PC-9 (cell line): ENCODE results near the gene RLN3. TPM values are rescaled to one million over a fixed set of nuclear protein-coding genes. Genes with fewer than 3 reads are reported as not detected.

Experiments used
- BruUV-seq: library from RNA; stranded (reverse); fragments of 400-500 nt; replicated peaks from 2 replicates; lab custom pipeline; 2021; lab: Mats Ljungman, UMichigan
- CTCF ChIA-PET: fragments of 300-600 bp; sonication (Branson Sonifier 250); formaldehyde crosslinking; loops from one replicate; lab custom pipeline; 2022; ENCODE audit warnings: antibody characterized with exemption; lab: Charles Lee
- POLR2A ChIA-PET: fragments of 300-600 bp; sonication (Branson Sonifier 250); formaldehyde crosslinking; loops from one replicate; lab custom pipeline; 2022; ENCODE audit warnings: antibody characterized with exemption; ENCODE audit not compliant: unreplicated experiment; lab: Charles Lee
- DNase-seq, 2 experiments: peaks; one replicate each; pipeline versions ENCODE4 v3.0.0 to v3.0.0-alpha.2; 2015 to 2022; ENCODE audit warnings: mixed read lengths in 1 of 2
- H2AFZ ChIP-seq: fragments of 200-600 bp; sonication (generic); 2 replicates; pipeline ENCODE4 v1.8.1; 2017; ENCODE audit warnings: antibody characterized with exemption
- H3F3A ChIP-seq: fragments of 200-600 bp; sonication (generic); 2 replicates; pipeline ENCODE4 v1.8.1; 2017; ENCODE audit warnings: antibody characterized with exemption, mild to moderate bottlenecking, low read depth; ENCODE audit not compliant: insufficient read depth
- H3K27ac ChIP-seq: fragments of 200-600 bp; sonication (generic); 2 replicates; pipeline ENCODE4 v1.6.1; 2016; ENCODE audit warnings: mixed run types
- H3K27me3 ChIP-seq: fragments of 200-600 bp; sonication (generic); 2 replicates; pipeline ENCODE4 v1.6.1; 2016; ENCODE audit warnings: low read depth, mixed run types; ENCODE audit not compliant: insufficient read depth
- H3K36me3 ChIP-seq: fragments of 200-600 bp; sonication (generic); 2 replicates; pipeline ENCODE4 v1.6.1; 2016; ENCODE audit warnings: low read depth, mixed run types
- H3K4me1 ChIP-seq: fragments of 200-600 bp; sonication (generic); replicated peaks from 2 replicates; pipeline ENCODE4 v1.6.1; 2016; ENCODE audit warnings: mixed run types; ENCODE audit not compliant: insufficient read depth
- H3K4me2 ChIP-seq: fragments of 200-600 bp; sonication (generic); 2 replicates; pipeline ENCODE4 v1.6.1; 2017; ENCODE audit warnings: mixed run types
- H3K4me3 ChIP-seq: fragments of 200-600 bp; sonication (generic); 2 replicates; pipeline ENCODE4 v1.6.1; 2016; ENCODE audit warnings: mixed run types
- H3K79me2 ChIP-seq: fragments of 200-600 bp; sonication (generic); 2 replicates; pipeline ENCODE4 v1.6.1; 2017; ENCODE audit warnings: low read depth, mixed run types
- H3K9me2 ChIP-seq: fragments of 200-600 bp; sonication (generic); 2 replicates; pipeline ENCODE4 v1.8.1; 2017; ENCODE audit warnings: mild to moderate bottlenecking; ENCODE audit not compliant: insufficient read depth
- H3K9me3 ChIP-seq: fragments of 200-600 bp; sonication (generic); 2 replicates; pipeline ENCODE4 v1.8.1; 2016; ENCODE audit warnings: low read depth; ENCODE audit not compliant: insufficient read depth
- H4K20me1 ChIP-seq: fragments of 200-600 bp; sonication (generic); 2 replicates; pipeline ENCODE4 v1.8.1; 2017; ENCODE audit not compliant: insufficient read depth
- CTCF ChIP-seq: fragments of 200-600 bp; sonication (generic); conservative IDR thresholded peaks from 2 replicates; pipeline ENCODE4 v1.6.1; 2017; ENCODE audit warnings: mixed run types, antibody characterized with exemption, mild to moderate bottlenecking, moderate library complexity
- EZH2 ChIP-seq: fragments of 200-600 bp; sonication (generic); IDR thresholded peaks from 2 replicates; pipeline ENCODE4 v1.8.0; 2017; ENCODE audit warnings: antibody characterized with exemption, low read depth
- intact Hi-C: fragments of 100-400 bp; cut with micrococcal nuclease; formaldehyde crosslinking; loops from one replicate; pipeline ENCODE4 v1.10.0; 2022; ENCODE audit not compliant: unreplicated experiment
- total RNA-seq: library from RNA; stranded (reverse); gene quantifications from 2 replicates; pipeline ENCODE4 v1.2.3, GENCODE V29; 2021

Gene RLN3
- total RNA-seq, 1 experiment from 2014 or later = not detected

GRCh38 chr19:13981021-13981420 lies 46.9 kb upstream of the RLN3 start:
- 0 out of 2 replicates have a peak, but pooled peaks cover 2% of the 10 kb centered on the region for H3F3A ChIP-seq

GRCh38 chr19:13981467-13981866 lies 46.5 kb upstream of the RLN3 start:
- CTCF ChIA-PET = no interaction called here

More at GRCh38 chr19:13981021-13981420, 46.9 kb upstream of the RLN3 start:
- H3K4me1 ChIP-seq = no peaks in the 10 kb centered on the region
- no peaks in the 10 kb centered on the region for H3K36me3 ChIP-seq
- intact Hi-C loops = no loop called here
- DNase-seq = no peak
- TF ChIP-seq EZH2 = no peak
- no peak for TF ChIP-seq CTCF
- H3K9me3 ChIP-seq = no peaks in the 10 kb centered on the region
- BruUV-seq = no TSS peak
- peaks cover 3% of the 10 kb centered on the region; the same call in 1 of the 2 replicates for H4K20me1 ChIP-seq
- no peak overlapping the region for H3K4me3 ChIP-seq
- no peaks in the 10 kb centered on the region for H3K27me3 ChIP-seq
- CTCF ChIA-PET = no interaction called here
- no peak overlapping the region for H3K27ac ChIP-seq
- no peaks in the 10 kb centered on the region for H3K79me2 ChIP-seq
- no peaks in the 10 kb centered on the region for H3K9me2 ChIP-seq
- no peak overlapping the region for H3K4me2 ChIP-seq
- POLR2A ChIA-PET = no interaction called here
- no peak overlapping the region for H2AFZ ChIP-seq

GRCh38 chr19:13981988-13982501 lies 45.9 kb upstream of the RLN3 start:
- Histone ChIP-seq H2AFZ (no peak overlapping the region), H3K9me2 (no peaks in the 10 kb centered on the region), H3K4me2 (no peak overlapping the region), H3K9me3 (no peaks in the 10 kb centered on the region), H3K27ac (no peak overlapping the region), H3K79me2 (no peaks in the 10 kb centered on the region), H3F3A (0 out of 2 replicates have a peak, but pooled peaks cover 4% of the 10 kb centered on the region), H3K36me3 (no peaks in the 10 kb centered on the region), H3K27me3 (no peaks in the 10 kb centered on the region), H3K4me1 (no peaks in the 10 kb centered on the region), H4K20me1 (peaks cover 3% of the 10 kb centered on the region; the same call in 1 of the 2 replicates), H3K4me3 (no peak overlapping the region)
- BruUV-seq = no TSS peak
- DNase-seq = no peak
- CTCF ChIA-PET = no interaction called here
- TF ChIP-seq EZH2 (no peak), CTCF (no peak)
- intact Hi-C loops = no loop called here
- POLR2A ChIA-PET = no interaction called here

More at GRCh38 chr19:13981467-13981866, 46.5 kb upstream of the RLN3 start:
- no peaks in the 10 kb centered on the region for H3K27me3 ChIP-seq
- intact Hi-C loops = no loop called here
- H3K4me1 ChIP-seq = no peaks in the 10 kb centered on the region
- peaks cover 3% of the 10 kb centered on the region; the same call in 1 of the 2 replicates for H4K20me1 ChIP-seq
- no peak for DNase-seq
- no peaks in the 10 kb centered on the region for H3K9me3 ChIP-seq
- H3K36me3 ChIP-seq = no peaks in the 10 kb centered on the region
- TF ChIP-seq CTCF (no peak), EZH2 (no peak)
- H3K27ac ChIP-seq = no peak overlapping the region
- POLR2A ChIA-PET = no interaction called here
- H3K4me2 ChIP-seq = no peak overlapping the region
- no peaks in the 10 kb centered on the region for H3K79me2 ChIP-seq
- H3K4me3 ChIP-seq = no peak overlapping the region
- no TSS peak for BruUV-seq
- no peaks in the 10 kb centered on the region for H3K9me2 ChIP-seq
- H2AFZ ChIP-seq = no peak overlapping the region
- H3F3A ChIP-seq = no peaks in the 10 kb centered on the region
